HepG2 (cell line): ENCODE data around the gene CD2AP. TPM values are rescaled to one million over a fixed set of nuclear protein-coding genes. Genes with fewer than 3 reads are reported as not detected.

Experiments
- ATAC-seq: fragments of 200-7000 bp; cut with Tn5 transposase; 3 replicates; pipeline ENCODE4 v1.9.1; 2020; ENCODE audit warnings: mild to moderate bottlenecking, moderate library complexity
- BruUV-seq: library from RNA; stranded (reverse); fragments of 400-500 nt; replicated peaks from 2 replicates; lab custom pipeline; 2021; lab: Mats Ljungman, UMichigan
- CTCF ChIA-PET: fragments of 300-600 bp; formaldehyde crosslinking; extraction: SDS; loops from one replicate; lab custom pipeline; 2021; ENCODE audit warnings: low total read pairs, inconsistent platforms, low intra/inter-chr PET ratio; lab: Yijun Ruan, JAX
- POLR2A ChIA-PET: fragments of 350-600 bp; sonication (Branson Sonifier 250); formaldehyde crosslinking; loops from one replicate; lab custom pipeline; 2020; ENCODE audit warnings: antibody characterized with exemption, inconsistent platforms; lab: Yijun Ruan, JAX
- DNase-seq: peaks from one replicate; pipeline ENCODE4 v3.0.0-alpha.2; 2015; ENCODE audit warnings: low spot score
- FAIRE-seq: peaks from 3 replicates; lab custom pipeline; 2011; peaks lifted over from hg19 to GRCh38; lab: Jason Lieb, UNC
- H2AFZ ChIP-seq: one replicate; pipeline ENCODE4 v1.6.1; 2011; ENCODE audit warnings: low read length, inconsistent platforms
- H3K27ac ChIP-seq: fragments of 300-600 bp; 3 replicates; pipeline ENCODE4 v1.8.0; 2011; ENCODE audit warnings: mixed run types, mild to moderate bottlenecking, mixed read lengths, low read length, inconsistent platforms; ENCODE audit not compliant: insufficient read depth; ENCODE audit errors: extremely low read length
- H3K27me3 ChIP-seq, 2 experiments: fragments of 200-600 bp in 1 of 2; 2 replicates in 1 of 2; 3 replicates in 1 of 2; pipeline versions ENCODE4 v1.6.0 to v1.8.0; 2011; ENCODE audit warnings: low read length in 2 of 2, mild to moderate bottlenecking in 2 of 2, moderate library complexity in 2 of 2, inconsistent platforms in 1 of 2; ENCODE audit not compliant: insufficient read depth in 2 of 2, control insufficient read depth in 1 of 2
- H3K36me3 ChIP-seq, 2 experiments: fragments of 200-600 bp in 1 of 2; replicated peaks in 1 of 2; 2 replicates in 1 of 2; 3 replicates in 1 of 2; pipeline versions ENCODE4 v1.5.1 to v1.8.0; 2011; ENCODE audit warnings: low read length in 2 of 2, inconsistent platforms in 1 of 2; ENCODE audit not compliant: insufficient read depth in 2 of 2, control insufficient read depth in 1 of 2
- H3K4me1 ChIP-seq: 2 replicates; pipeline ENCODE4 v1.5.1; 2012; ENCODE audit warnings: low read length, inconsistent platforms; ENCODE audit not compliant: insufficient read depth
- H3K4me2 ChIP-seq: 2 replicates; pipeline ENCODE4 v1.6.0; 2011; ENCODE audit warnings: low read depth, low read length, inconsistent platforms
- H3K4me3 ChIP-seq, 3 experiments: fragments of 200-600 bp in 1 of 3; sonication (generic), shearing (Covaris generic) in 1 of 3; replicated peaks in 1 of 3; 2 replicates each; pipeline ENCODE4 v1.5.1; 2011 to 2016; ENCODE audit warnings: low read length in 3 of 3, inconsistent platforms in 2 of 3, low read depth in 2 of 3, mild to moderate bottlenecking in 2 of 3, control low read depth in 1 of 3, mixed read lengths in 1 of 3; ENCODE audit not compliant: insufficient read depth in 1 of 3
- H3K79me2 ChIP-seq: one replicate; pipeline ENCODE4 v1.6.1; 2011; ENCODE audit warnings: low read length, inconsistent platforms; ENCODE audit not compliant: insufficient read depth
- H3K9ac ChIP-seq: 2 replicates; pipeline ENCODE4 v1.6.0; 2011; ENCODE audit warnings: mild to moderate bottlenecking, low read depth, low read length, inconsistent platforms; ENCODE audit not compliant: insufficient read depth
- H3K9me3 ChIP-seq: 2 replicates; pipeline ENCODE4 v1.5.1; 2012; ENCODE audit warnings: mild to moderate bottlenecking, low read length
- H4K20me1 ChIP-seq: 2 replicates; pipeline ENCODE4 v1.6.0; 2011; ENCODE audit warnings: inconsistent platforms, mild to moderate bottlenecking, low read length, moderate library complexity; ENCODE audit not compliant: insufficient read depth
- CREB1 ChIP-seq, 2 experiments: fragments of 450-650 bp in 1 of 2; IDR thresholded peaks; 2 replicates each; pipeline ENCODE4 v1.6.1; 2016 to 2017; ENCODE audit warnings: control low read depth in 1 of 2, mild to moderate bottlenecking in 1 of 2, missing compliant biosample characterization in 1 of 2, missing genetic modification characterization in 1 of 2
- MAZ ChIP-seq, 2 experiments: sonication (generic) in 1 of 2; formaldehyde crosslinking in 1 of 2; IDR thresholded peaks; 2 replicates each; pipeline versions ENCODE4 v1.5.0 to v1.6.1; 2012 to 2020; ENCODE audit warnings: low read depth in 2 of 2, mild to moderate bottlenecking in 2 of 2, borderline replicate concordance in 1 of 2, improper control_type of control experiment in 1 of 2, low read length in 1 of 2, missing genetic modification reagents in 1 of 2, moderate library complexity in 1 of 2
- ZNF772 ChIP-seq: sonication (generic); formaldehyde crosslinking; IDR thresholded peaks from 2 replicates; pipeline ENCODE4 v1.5.0; 2020; ENCODE audit warnings: mild to moderate bottlenecking, missing genetic modification reagents
- WGBS: methylation state at CpG from one replicate; pipeline ENCODE4 v1.1.6; 2017; ENCODE audit warnings: low lambda C conversion rate; 5-methylcytosine and 5-hydroxymethylcytosine counted together
- in situ Hi-C: cut with HindIII; loops from 2 replicates; pipeline ENCODE4 v1.10.0; 2017; ENCODE audit warnings: low pct_unique_long_range_greater_than_20kb; ENCODE audit not compliant: extremely low pct_ligation_motif_present
- intact Hi-C: fragments of 100-400 bp; cut with micrococcal nuclease; formaldehyde crosslinking; loops from one replicate; pipeline ENCODE4 v1.10.0; 2022; ENCODE audit not compliant: unreplicated experiment
- polyA plus RNA-seq, 8 experiments: library from polyadenylated mRNA; depleted of rRNA in 3 of 8; stranded (reverse) in 7 of 8; unstranded in 1 of 8; fragments of >200 nt; fragmentation: Illumina TruSeq in 4 of 8; extraction: Trizol in 4 of 8; gene quantifications; 2 replicates each; pipeline versions ENCODE4 v1.2.1 to v1.2.3, GENCODE V29; 2011 to 2016; ENCODE audit warnings: low read depth in 4 of 8, missing spikeins in 1 of 8, mixed read lengths in 1 of 8; ENCODE audit not compliant: insufficient read depth in 1 of 8
- total RNA-seq, 5 experiments: library from RNA; depleted of rRNA; stranded (reverse); fragments of >200 nt; fragmentation: Illumina TruSeq; extraction: Trizol; gene quantifications; 2 replicates each; pipeline ENCODE4 v1.2.3, GENCODE V29; 2016; ENCODE audit warnings: low read depth in 1 of 5
- TF ChIP-seq, protein P1 (sequence below): sonication (generic); formaldehyde crosslinking; IDR thresholded peaks from 2 replicates; pipeline ENCODE4 v1.5.1; 2020; ENCODE audit warnings: mild to moderate bottlenecking, missing genetic modification reagents

Gene CD2AP
- total and polyA plus RNA-seq, 2 of the 13 experiments (the other 11 are each of a cell fraction or from before 2014, with no cell fraction given), result 8.6 to 31.9 TPM

DNA sequence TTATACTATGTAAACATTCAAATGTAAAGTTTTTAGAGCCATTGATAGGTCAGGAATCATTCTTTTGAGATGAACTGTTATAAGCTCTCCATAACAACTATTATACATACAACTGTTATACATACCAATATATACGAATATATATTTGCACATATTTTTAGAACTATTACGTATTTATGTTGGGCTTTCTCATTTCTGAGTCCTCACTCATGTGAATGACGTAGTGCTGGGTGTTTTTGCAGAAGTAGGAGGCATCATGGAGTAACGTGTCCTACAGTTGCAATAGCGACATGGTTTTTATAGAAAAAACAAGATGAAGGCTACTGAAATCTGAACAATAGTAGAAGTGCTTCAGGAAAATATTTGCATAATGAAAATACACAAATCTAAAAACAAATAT, 184.4 kb downstream of the CD2AP start:
- 19% methylated on average over 5 of the region's 5 CpGs for WGBS
- no peak overlapping the region for H3K4me2 ChIP-seq
- H3K36me3 ChIP-seq, result no peaks in the 10 kb centered on the region
- no peaks in the 10 kb centered on the region for H3K79me2 ChIP-seq
- H3K4me3 ChIP-seq, result no peak overlapping the region
- FAIRE-seq (no peak), DNase-seq (no peak), ATAC-seq (no peak)
- no peaks in the 10 kb centered on the region for H3K4me1 ChIP-seq
- no peaks in the 10 kb centered on the region for H4K20me1 ChIP-seq
- peaks cover 2 to 19% of the 10 kb centered on the region in 2 experiments; a peak in 4 of 5 replicates for H3K27me3 ChIP-seq
- H3K9me3 ChIP-seq, result no peaks in the 10 kb centered on the region
- in situ Hi-C loops (no loop called here), intact Hi-C loops (no loop called here)
- ChIA-PET CTCF (no interaction called here), POLR2A (no interaction called here)
- no peak overlapping the region for H3K27ac ChIP-seq
- H3K9ac ChIP-seq, result no peak overlapping the region
- BruUV-seq, result no TSS peak
- TF ChIP-seq, protein P1, sequence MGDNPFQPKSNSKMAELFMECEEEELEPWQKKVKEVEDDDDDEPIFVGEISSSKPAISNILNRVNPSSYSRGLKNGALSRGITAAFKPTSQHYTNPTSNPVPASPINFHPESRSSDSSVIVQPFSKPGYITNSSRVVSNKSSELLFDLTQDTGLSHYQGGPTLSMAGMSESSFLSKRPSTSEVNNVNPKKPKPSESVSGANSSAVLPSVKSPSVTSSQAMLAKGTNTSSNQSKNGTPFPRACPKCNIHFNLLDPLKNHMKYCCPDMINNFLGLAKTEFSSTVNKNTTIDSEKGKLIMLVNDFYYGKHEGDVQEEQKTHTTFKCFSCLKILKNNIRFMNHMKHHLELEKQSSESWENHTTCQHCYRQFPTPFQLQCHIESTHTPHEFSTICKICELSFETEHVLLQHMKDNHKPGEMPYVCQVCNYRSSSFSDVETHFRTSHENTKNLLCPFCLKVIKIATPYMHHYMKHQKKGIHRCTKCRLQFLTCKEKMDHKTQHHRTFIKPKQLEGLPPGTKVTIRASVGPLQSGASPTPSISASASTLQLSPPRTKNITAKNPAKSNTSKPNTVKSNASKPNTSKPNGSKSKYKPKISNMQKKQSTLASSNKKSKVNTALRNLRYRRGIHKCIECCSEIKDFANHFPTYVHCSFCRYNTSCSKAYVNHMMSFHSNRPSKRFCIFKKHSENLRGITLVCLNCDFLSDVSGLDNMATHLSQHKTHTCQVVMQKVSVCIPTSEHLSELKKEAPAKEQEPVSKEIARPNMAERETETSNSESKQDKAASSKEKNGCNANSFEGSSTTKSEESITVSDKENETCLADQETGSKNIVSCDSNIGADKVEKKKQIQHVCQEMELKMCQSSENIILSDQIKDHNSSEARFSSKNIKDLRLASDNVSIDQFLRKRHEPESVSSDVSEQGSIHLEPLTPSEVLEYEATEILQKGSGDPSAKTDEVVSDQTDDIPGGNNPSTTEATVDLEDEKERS (CRISPR knock-in tag), result no peak
- TF ChIP-seq CREB1 (IDR thresholded peaks at IDR 0.05) (peak; percentile 76), CREB1 (CRISPR knock-in tag; IDR thresholded peaks at IDR 0.05) (no peak)
- no peak overlapping the region for H2AFZ ChIP-seq

DNA sequence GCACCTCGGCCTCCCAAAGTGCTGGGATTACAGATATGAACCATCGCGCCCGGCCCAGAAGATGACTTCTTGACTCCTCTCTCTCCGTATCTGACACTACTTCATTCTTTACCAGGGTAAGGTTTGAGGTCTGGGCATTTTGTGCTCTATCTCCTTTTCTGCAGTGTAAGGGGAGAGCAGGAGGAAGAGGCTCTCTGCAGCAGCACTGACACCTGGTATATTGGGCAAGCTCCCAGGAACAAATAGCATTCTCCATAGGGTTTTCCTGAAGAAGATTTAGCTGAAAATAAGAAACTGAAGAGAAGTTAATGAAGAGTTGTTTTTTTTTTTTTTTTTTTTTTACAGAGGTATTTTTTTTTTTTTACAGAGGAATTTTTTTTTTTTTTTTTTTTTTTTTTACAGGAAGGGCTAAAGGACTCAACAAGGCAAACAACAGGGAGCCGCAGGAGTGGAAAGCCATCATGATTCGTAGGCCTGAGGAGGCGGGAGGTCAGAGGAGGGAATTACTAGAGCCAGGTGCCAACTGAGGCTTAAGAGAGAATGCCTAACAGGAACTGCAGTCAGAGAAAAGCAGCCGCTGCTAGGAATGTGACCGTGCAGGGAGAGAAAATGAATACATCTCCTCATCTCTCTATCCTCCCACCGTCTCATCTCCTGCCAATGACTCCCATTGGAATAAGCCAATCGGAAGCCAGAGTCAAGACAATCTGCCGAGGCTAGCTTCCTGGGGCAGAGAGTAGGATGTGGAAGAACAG, 186.1 kb downstream of the CD2AP start:
- Histone ChIP-seq H3K27ac (no peak overlapping the region), H4K20me1 (no peaks in the 10 kb centered on the region), H3K4me1 (no peaks in the 10 kb centered on the region), H3K36me3 (no peaks in the 10 kb centered on the region), H3K9ac (no peak overlapping the region), H3K9me3 (no peaks in the 10 kb centered on the region), H3K27me3 (peaks cover 2 to 17% of the 10 kb centered on the region in 2 experiments; a peak in 4 of 5 replicates), H3K4me2 (no peak overlapping the region), H2AFZ (no peak overlapping the region), H3K79me2 (no peaks in the 10 kb centered on the region)
- ATAC-seq, result no peak
- in situ Hi-C loops, result no loop called here
- no peak for DNase-seq
- 57% methylated on average over 13 of the region's 13 CpGs for WGBS
- CTCF ChIA-PET, result no interaction called here
- BruUV-seq, result no TSS peak
- no peak for FAIRE-seq
- no peak for TF ChIP-seq ZNF772
- no peak for TF ChIP-seq MAZ (IDR thresholded peaks at IDR 0.05; ENCODE audit: borderline replicate concordance, low read depth, low read length)
- TF ChIP-seq MAZ (CRISPR knock-in tag; IDR thresholded peaks at IDR 0.05; ENCODE audit: low read depth), result no peak
- TF ChIP-seq, all 625 proteins: peak for 0
- intact Hi-C loops, result no loop called here
- H3K4me3 ChIP-seq, result no peak overlapping the region
- POLR2A ChIA-PET, result no interaction called here
